Stimulated activated CD4-positive, alpha-beta T cell treated with anti-CD3 and anti-CD28 coated beads, Interleukin-2, amount 100 ng/mL, for 4 hours (primary cell): ENCODE data around the gene MAPK8IP1.

Experiments
- DNase-seq: peaks from one replicate; pipeline ENCODE4 v3.0.0-alpha.2; 2020; ENCODE audit warnings: low read depth

The MAPK8IP1 gene

GRCh38 chr11:45860348-45860747 is 25.1 kb upstream of the MAPK8IP1 start:
- no peak for DNase-seq

DNA sequence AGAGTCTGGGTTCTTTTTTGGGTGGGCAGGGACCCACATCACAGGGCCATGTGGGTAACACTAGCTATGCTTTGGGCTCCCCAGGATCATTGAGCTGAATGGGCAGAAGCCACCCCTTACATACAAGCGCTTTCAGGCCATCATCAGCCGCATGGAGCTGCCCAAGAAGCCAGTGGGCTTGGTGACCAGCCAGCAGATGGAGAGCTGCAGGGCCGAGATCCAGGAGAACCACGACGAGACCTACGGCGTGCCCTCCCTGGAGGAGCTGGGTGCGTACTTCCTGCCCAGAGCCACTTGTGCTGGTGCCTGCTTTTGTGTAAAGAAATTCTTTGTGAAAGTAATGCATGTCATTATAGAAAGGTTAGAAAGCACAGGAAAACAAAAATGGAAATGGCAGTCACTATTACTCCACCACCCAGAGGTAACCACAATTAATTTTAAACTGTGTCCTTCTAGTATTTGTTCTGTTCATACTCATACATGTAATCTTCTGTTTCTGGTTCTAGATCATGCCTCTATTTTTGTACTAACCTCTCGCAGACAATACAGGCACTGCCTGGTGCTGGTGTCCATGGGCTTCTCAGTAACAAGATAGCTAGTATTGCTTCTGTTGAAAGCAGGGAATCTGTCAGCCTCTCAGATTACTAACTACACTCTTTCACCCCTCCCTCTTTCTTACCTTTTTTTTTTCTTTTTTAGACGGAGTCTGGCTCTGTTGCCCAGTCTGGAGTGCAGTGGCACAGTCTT is 24.5 kb upstream of the MAPK8IP1 start:
- no peak for DNase-seq

DNA sequence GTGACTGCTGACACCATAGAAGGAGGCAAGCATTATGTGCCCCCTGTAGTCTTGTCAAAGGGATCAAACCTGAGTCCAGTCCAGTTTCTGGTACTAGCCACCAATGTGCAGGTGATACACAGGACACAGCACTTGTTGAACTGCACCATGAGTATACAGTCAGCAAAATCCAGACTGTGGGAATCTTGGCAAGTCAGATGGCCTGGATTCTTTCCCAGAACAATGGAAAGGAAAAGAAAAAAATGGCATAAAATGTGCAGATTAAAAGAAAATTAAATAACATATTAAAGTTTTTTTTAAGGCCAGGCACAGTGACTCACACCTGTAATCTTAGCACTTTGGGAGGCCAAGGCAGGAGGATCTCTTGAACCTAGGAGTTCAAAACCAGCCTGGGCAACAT is 21.4 kb upstream of the MAPK8IP1 start:
- no peak for DNase-seq

DNA sequence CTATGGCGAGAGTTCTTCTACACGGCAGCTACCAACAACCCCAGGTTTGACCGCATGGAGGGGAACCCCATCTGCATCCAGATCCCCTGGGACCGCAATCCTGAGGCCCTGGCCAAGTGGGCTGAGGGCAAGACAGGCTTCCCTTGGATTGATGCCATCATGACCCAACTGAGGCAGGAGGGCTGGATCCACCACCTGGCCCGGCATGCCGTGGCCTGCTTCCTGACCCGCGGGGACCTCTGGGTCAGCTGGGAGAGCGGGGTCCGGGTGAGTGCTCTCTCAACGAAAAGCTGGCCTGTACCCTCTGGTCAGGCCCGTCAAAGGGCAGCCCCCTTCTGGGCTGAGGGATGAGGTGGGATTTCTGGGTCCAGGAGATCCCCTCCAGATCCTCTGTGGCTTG is 15.9 kb upstream of the MAPK8IP1 start:
- no peak for DNase-seq

- no peak for DNase-seq
Measured at GRCh38 chr11:45870706-45871105, 14.7 kb upstream of the MAPK8IP1 start.

DNA sequence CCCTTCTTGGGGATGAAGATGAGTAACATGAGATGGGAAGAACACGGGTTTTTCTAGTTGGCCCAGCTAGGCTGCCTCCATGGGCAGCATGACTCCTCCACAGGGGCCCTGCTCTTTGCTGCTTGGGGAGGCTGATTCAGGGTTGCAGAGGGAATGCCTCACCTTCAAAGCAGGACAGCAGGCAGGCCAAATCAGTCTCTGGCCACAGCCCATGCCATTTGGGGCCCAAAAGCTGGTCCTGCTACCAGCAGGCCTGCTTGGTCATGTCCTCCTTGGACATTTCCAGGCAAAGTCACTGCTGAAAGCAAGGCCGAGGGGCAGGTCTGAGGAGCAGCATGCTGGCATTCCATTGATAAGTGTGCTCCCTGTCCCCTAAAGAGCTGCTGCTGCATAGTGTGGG is 13.8 kb upstream of the MAPK8IP1 start:
- no peak for DNase-seq

- DNase-seq: no peak
Measured at GRCh38 chr11:45872651-45873356, 12.6 kb upstream of the MAPK8IP1 start.

GRCh38 chr11:45876401-45876800 is 9.1 kb upstream of the MAPK8IP1 start:
- no peak for DNase-seq

- no peak for DNase-seq
Measured at GRCh38 chr11:45877221-45877620, 8.2 kb upstream of the MAPK8IP1 start.

GRCh38 chr11:45877845-45878244 is 7.6 kb upstream of the MAPK8IP1 start:
- DNase-seq: no peak

DNA sequence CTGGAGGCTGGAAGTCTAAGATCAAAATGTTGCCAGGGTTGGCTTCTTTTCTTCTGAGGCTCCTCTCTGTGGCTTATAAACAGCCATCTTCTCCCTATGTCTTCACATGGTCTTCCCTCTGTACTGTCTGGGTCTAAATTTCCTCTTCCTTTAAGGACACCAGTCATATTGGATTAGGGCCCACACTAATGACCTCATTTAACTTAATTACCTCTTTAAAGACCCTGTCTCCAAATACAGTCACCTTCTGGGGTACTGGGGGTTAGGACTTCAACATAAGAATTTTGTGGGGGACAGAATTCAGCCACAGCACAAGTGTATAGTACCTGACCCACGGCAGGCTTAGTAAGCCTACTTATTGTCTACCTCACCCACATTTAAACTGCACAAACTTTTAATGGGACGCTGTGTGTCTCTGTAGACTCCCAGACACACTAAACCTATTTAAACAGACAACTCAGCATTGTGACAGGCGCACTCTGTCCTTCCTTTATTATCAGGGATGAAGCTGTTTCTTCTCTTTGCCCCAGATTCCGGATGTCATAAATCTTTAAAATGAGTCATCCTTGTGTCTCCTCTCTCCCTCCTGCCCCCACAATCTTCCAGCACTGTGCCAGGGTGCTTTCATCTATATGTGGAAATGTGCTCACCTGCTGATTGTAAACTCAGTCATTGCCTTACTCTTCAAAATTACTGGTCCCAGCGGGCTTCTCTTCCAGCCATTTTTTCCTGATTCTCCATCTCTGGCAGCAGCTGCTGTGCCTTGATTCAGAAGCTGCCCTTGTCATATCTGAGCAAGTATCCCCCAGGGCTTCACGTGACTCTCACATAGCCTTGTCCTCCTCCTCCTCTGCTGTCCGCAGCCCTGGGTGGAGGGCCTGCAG is 5.4 kb upstream of the MAPK8IP1 start:
- DNase-seq: no peak

- no peak for DNase-seq
Measured at GRCh38 chr11:45880772-45881570, 4.5 kb upstream of the MAPK8IP1 start.

DNA sequence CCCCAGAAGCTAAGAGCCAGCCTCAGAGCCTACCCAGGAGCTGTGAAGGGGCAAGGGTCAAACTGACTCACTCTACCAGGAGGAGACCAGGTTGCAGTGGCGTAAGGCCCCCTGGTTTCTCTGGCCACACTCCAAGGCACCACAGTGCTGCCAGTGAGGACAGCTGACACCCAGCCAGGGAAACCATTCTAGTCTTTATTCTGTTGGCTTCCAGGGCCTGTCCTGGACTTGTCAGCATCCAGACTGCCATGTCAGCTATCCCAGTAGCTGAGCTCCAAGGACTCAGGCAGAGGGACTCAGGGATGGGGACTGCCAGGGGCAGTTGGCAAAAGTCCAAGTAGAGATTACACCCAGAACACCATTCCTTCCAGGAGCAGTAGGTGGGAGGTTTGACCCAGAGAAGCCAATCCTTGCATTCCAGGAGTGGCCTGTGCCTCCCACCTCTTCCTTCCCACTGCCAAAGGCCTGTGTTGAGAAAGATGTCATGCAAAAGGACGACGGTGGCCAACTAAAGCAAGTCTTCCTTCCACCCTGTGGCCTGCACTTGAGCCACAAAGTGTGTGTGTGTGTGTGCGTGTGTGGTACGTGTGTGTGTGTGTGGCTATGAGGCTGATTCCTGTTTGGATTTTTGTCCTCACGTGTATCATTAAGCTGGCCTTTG is 3.6 kb upstream of the MAPK8IP1 start:
- DNase-seq: no peak

GRCh38 chr11:45884596-45885185 is 760 bp upstream of the MAPK8IP1 start:
- no peak for DNase-seq

GRCh38 chr11:45885921-45886721 is 670 bp downstream of the MAPK8IP1 start:
- no peak for DNase-seq

- DNase-seq: no peak
Measured at GRCh38 chr11:45886816-45887520, 1.5 kb downstream of the MAPK8IP1 start.

- DNase-seq: no peak
Measured at GRCh38 chr11:45887587-45887986, 2.1 kb downstream of the MAPK8IP1 start.

DNA sequence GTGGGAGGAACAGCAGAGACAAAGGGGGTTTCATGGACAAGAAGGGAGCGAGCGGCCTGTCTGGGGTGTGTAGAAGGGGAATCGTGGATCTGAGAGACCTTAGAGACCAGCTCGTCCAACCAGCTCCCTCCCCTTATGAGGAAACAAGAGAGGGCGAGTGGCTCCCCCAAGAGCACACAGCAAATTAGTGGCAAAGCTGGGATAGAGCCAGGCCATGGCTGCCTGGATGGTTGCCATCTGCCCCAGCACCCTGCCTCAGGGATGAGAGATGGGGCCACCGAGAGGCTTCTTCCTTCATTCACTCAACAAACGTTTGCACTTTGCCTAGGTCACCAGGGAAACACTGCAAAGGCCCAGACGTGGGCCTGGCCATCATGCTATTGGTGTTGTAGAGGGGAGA is 4.1 kb downstream of the MAPK8IP1 start:
- DNase-seq: no peak

- DNase-seq: no peak
Measured at GRCh38 chr11:45889966-45890365, 4.5 kb downstream of the MAPK8IP1 start.
